ENCODE data around the gene TMEFF2. TPM values are rescaled to one million over a fixed set of nuclear protein-coding genes. Genes with fewer than 3 reads are reported as not detected.

Gene TMEFF2
- total RNA-seq, 2 experiments from 2014 or later: not detected

GRCh38 chr2:192184349-192184748 is 10.4 kb downstream of the TMEFF2 start:
- POLR2A ChIA-PET: no interaction called here
- CTCF ChIA-PET (ENCODE audit: unreplicated experiment): no interaction called here
- TF ChIP-seq CTCF (conservative IDR thresholded peaks at IDR 0.05; ENCODE audit: low read length) (no peak), EZH2phosphoT487 (IDR thresholded peaks at IDR 0.05; ENCODE audit: borderline replicate concordance, low read depth, low read length) (no peak)

GRCh38 chr2:192183296-192183695 is 11.4 kb downstream of the TMEFF2 start:
- H3K79me2 ChIP-seq (ENCODE audit: insufficient read depth, low read depth, low read length): no peaks in the 10 kb centered on the region
- DNase-seq (ENCODE audit: low spot score): no peak
- H3K36me3 ChIP-seq (ENCODE audit: insufficient read depth, low read length): no peaks in the 10 kb centered on the region
- TF ChIP-seq CTCF (conservative IDR thresholded peaks at IDR 0.05; ENCODE audit: low read length) (no peak), EZH2phosphoT487 (IDR thresholded peaks at IDR 0.05; ENCODE audit: borderline replicate concordance, low read depth, low read length) (no peak)
- CTCF ChIA-PET (ENCODE audit: unreplicated experiment): no interaction called here
- no peaks in the 10 kb centered on the region for H3K4me1 ChIP-seq (ENCODE audit: insufficient read depth, low read length, poor library complexity, severe bottlenecking)
- H3K9me2 ChIP-seq (ENCODE audit: insufficient read depth, low read length): no peaks in the 10 kb centered on the region
- no TSS peak for BruUV-seq (replicated peaks)
- H3K4me2 ChIP-seq (ENCODE audit: low read length): no peak overlapping the region
- intact Hi-C loops (cut with micrococcal nuclease; ENCODE audit: unreplicated experiment): no loop called here
- H3K27ac ChIP-seq (ENCODE audit: low read depth, low read length, poor library complexity, severe bottlenecking): no peak overlapping the region
- POLR2A ChIA-PET: no interaction called here
- H2AFZ ChIP-seq (ENCODE audit: low read length): no peak overlapping the region
- no peaks in the 10 kb centered on the region for H3K9me3 ChIP-seq (ENCODE audit: low read length)
- no peaks in the 10 kb centered on the region for H4K20me1 ChIP-seq (ENCODE audit: insufficient read depth, low read length)
- no peak overlapping the region for H3K4me3 ChIP-seq (ENCODE audit: low read depth, low read length, poor library complexity, severe bottlenecking)

More at GRCh38 chr2:192184349-192184748, 10.4 kb downstream of the TMEFF2 start:
- no peak overlapping the region for H2AFZ ChIP-seq (ENCODE audit: low read length)
- no peaks in the 10 kb centered on the region for H4K20me1 ChIP-seq (ENCODE audit: insufficient read depth, low read length)
- H3K4me2 ChIP-seq (ENCODE audit: low read length): no peak overlapping the region
- intact Hi-C loops (cut with micrococcal nuclease; ENCODE audit: unreplicated experiment): no loop called here
- BruUV-seq (replicated peaks): no TSS peak
- DNase-seq (ENCODE audit: low spot score): no peak
- no peaks in the 10 kb centered on the region for H3K79me2 ChIP-seq (ENCODE audit: insufficient read depth, low read depth, low read length)
- no peak overlapping the region for H3K27ac ChIP-seq (ENCODE audit: low read depth, low read length, poor library complexity, severe bottlenecking)
- H3K36me3 ChIP-seq (ENCODE audit: insufficient read depth, low read length): no peaks in the 10 kb centered on the region
- H3K9me3 ChIP-seq (ENCODE audit: low read length): no peaks in the 10 kb centered on the region
- no peaks in the 10 kb centered on the region for H3K9me2 ChIP-seq (ENCODE audit: insufficient read depth, low read length)
- H3K4me3 ChIP-seq (ENCODE audit: low read depth, low read length, poor library complexity, severe bottlenecking): no peak overlapping the region
- no peaks in the 10 kb centered on the region for H3K4me1 ChIP-seq (ENCODE audit: insufficient read depth, low read length, poor library complexity, severe bottlenecking)

GRCh38 chr2:192166946-192167345 is 27.8 kb downstream of the TMEFF2 start:
- no peaks in the 10 kb centered on the region for H3K4me1 ChIP-seq (ENCODE audit: insufficient read depth, low read length, poor library complexity, severe bottlenecking)
- H2AFZ ChIP-seq (ENCODE audit: low read length): no peak overlapping the region
- DNase-seq (ENCODE audit: low spot score): no peak
- H3K4me3 ChIP-seq (ENCODE audit: low read depth, low read length, poor library complexity, severe bottlenecking): no peak overlapping the region
- H3K9me2 ChIP-seq (ENCODE audit: insufficient read depth, low read length): no peaks in the 10 kb centered on the region
- no peak overlapping the region for H3K4me2 ChIP-seq (ENCODE audit: low read length)
- CTCF ChIA-PET (ENCODE audit: unreplicated experiment): no interaction called here
- no TSS peak for BruUV-seq (replicated peaks)
- H4K20me1 ChIP-seq (ENCODE audit: insufficient read depth, low read length): no peaks in the 10 kb centered on the region
- H3K27ac ChIP-seq (ENCODE audit: low read depth, low read length, poor library complexity, severe bottlenecking): no peak overlapping the region
- H3K9me3 ChIP-seq (ENCODE audit: low read length): no peaks in the 10 kb centered on the region
- no peaks in the 10 kb centered on the region for H3K79me2 ChIP-seq (ENCODE audit: insufficient read depth, low read depth, low read length)
- intact Hi-C loops (cut with micrococcal nuclease; ENCODE audit: unreplicated experiment): no loop called here
- TF ChIP-seq EZH2phosphoT487 (IDR thresholded peaks at IDR 0.05; ENCODE audit: borderline replicate concordance, low read depth, low read length): no peak
- TF ChIP-seq CTCF (conservative IDR thresholded peaks at IDR 0.05; ENCODE audit: low read length): no peak
- POLR2A ChIA-PET: no interaction called here
- H3K36me3 ChIP-seq (ENCODE audit: insufficient read depth, low read length): no peaks in the 10 kb centered on the region
